RWPE1 (cell line): ENCODE measurements around the gene UBE2QL1.

Source experiments
- CTCF ChIA-PET: fragments of 350-600 bp; sonication (Branson Sonifier 250); formaldehyde crosslinking; extraction: SDS; loops from one replicate; lab custom pipeline; 2021; lab: Yijun Ruan, JAX
- POLR2A ChIA-PET: fragments of 400-600 bp; formaldehyde crosslinking; extraction: SDS; loops from one replicate; lab custom pipeline; 2020; ENCODE audit warnings: antibody characterized with exemption; ENCODE audit not compliant: low non-redundant PET; lab: Yijun Ruan, JAX
- DNase-seq: peaks from one replicate; pipeline ENCODE4 v3.0.0; 2012; ENCODE audit warnings: low spot score
- H3K27ac ChIP-seq: fragments of 450-650 bp; 2 replicates; pipeline ENCODE4 v1.5.1; 2017
- TF ChIP-seq, protein P1 (sequence below): fragments of 450-650 bp; conservative IDR thresholded peaks from 2 replicates; pipeline ENCODE4 v1.5.1; 2017; ENCODE audit warnings: low read depth, mild to moderate bottlenecking

The UBE2QL1 gene

DNA sequence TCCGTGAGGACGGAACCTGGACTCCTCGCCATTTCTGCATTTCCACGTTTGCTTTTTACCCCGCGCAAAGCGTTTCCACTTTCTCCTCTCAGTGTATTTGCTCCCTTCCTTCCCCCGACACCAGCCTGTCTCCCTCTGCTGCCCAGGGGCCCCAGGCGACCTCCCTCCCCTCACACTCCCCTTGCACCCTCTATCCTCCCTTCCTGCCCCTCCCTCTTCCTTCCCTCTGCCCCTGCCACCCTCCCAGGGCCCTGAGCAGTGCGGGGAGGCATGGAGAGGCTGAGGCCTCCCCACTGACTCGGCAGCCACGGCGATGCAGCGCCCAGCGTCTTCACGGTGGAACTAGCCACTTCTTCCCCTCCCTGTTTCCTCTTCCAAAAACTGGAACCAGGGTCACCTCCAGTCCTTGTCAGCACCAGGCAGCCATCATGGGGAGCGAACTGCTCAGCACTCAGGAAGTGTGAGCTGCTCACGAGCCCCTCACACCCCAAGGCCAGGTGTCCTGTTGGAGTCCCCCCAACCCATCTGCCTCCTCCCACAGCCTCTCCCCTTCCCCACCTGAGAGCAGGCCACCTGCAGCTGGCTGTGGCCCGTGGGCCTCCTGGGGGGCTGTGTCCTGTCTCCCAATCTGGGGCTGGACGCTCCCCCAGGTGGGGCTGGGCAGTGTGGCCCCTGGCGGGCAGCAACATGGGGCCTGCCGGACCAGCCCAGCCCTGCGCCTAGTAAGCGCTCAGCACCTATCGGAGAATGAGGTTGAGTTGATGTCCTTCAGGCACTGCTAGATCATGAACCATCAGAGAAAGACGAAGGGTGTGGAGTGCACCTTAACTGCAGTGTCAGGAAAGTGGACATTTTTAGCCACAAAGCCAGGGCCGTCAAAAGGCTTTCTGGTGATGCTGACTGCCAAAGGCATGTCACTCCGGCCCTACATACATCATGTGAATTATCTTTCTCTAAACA is 17.5 kb downstream of the UBE2QL1 start:
- no peak for DNase-seq
- ChIA-PET POLR2A (no interaction called here), CTCF (no interaction called here)
- no peak overlapping the region for H3K27ac ChIP-seq
- TF ChIP-seq, protein P1, sequence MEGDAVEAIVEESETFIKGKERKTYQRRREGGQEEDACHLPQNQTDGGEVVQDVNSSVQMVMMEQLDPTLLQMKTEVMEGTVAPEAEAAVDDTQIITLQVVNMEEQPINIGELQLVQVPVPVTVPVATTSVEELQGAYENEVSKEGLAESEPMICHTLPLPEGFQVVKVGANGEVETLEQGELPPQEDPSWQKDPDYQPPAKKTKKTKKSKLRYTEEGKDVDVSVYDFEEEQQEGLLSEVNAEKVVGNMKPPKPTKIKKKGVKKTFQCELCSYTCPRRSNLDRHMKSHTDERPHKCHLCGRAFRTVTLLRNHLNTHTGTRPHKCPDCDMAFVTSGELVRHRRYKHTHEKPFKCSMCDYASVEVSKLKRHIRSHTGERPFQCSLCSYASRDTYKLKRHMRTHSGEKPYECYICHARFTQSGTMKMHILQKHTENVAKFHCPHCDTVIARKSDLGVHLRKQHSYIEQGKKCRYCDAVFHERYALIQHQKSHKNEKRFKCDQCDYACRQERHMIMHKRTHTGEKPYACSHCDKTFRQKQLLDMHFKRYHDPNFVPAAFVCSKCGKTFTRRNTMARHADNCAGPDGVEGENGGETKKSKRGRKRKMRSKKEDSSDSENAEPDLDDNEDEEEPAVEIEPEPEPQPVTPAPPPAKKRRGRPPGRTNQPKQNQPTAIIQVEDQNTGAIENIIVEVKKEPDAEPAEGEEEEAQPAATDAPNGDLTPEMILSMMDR, result no peak

DNA sequence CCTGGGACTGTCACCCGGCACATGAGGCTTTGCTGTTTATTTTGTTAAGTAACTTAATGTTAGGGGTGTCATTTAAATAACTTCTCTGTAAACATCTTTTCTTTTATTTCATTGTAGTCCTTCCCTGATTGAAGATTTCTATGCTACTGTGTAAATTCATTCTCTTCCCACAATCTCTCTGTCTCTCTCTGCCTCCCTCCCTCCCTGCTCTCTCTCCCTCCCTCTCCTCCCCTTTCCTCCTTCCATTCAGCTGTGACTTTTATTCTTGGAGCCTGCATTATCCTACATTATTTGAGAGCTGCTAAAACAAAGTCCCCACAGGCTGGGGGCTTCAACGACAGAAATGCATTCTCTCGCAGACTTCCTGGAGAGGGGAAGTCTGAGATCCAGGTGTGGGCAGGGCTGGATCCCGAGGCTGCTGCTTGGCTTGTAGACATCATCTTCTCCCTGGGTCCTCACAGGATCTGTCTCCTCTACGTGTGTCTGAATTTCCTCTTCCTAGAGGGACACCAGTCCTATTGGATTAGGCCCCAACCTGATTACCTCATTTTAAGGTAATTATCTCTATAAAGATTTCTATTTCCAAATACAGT is 18.4 kb downstream of the UBE2QL1 start:
- ChIA-PET POLR2A (no interaction called here), CTCF (no interaction called here)
- TF ChIP-seq, protein P1, result no peak
- no peak for DNase-seq
- H3K27ac ChIP-seq, result no peak overlapping the region

DNA sequence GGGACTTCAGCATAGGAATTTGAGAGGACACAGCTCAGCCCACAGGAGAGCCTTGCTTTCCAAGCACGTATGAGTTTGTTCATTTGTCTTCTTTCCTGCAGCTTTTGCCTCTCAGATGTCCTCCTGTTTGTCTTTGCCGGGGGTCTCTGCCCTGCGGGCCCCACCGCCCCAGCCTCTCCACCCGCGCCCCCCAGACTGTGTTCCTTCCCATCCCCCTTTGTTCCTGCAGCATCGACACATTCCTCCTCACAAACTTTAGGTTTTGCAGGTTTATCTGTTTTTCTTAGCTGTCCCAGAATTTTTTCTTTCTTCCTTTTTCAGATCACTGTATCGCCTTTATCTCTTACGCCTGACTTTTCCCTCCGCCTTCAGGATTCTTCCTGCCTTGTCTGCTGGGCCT is 18.9 kb downstream of the UBE2QL1 start:
- ChIA-PET CTCF (no interaction called here), POLR2A (no interaction called here)
- H3K27ac ChIP-seq, result no peak overlapping the region
- DNase-seq, result no peak
- TF ChIP-seq, protein P1, result no peak

DNA sequence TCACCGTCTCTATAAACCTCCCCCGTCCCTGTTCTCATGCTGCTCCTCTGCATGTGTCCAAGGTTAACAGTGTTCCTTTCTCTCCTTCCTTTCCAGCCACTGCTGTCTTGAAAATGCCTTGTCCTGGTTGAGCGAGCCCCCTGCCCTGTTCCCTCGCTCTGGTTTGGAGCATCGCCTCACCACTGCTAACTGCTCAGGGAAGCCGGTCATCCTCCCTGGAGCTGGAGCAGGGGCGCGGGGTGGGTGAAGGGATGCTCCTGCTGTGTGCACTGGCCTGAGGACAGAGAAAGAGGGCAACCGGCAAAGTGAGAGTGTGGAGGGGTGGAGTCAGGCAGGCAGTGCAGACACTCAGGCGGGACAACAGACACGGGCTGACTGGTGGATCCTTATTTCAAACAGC is 19.4 kb downstream of the UBE2QL1 start:
- H3K27ac ChIP-seq, result no peak overlapping the region
- CTCF ChIA-PET, result interaction anchor here (0.6 kb wide), 1 partner anchor 11 kb away, joined by 5 read pairs; no protein-coding TSS in a partner anchor
- TF ChIP-seq, protein P1, result no peak
- POLR2A ChIA-PET, result no interaction called here
- DNase-seq, result no peak

DNA sequence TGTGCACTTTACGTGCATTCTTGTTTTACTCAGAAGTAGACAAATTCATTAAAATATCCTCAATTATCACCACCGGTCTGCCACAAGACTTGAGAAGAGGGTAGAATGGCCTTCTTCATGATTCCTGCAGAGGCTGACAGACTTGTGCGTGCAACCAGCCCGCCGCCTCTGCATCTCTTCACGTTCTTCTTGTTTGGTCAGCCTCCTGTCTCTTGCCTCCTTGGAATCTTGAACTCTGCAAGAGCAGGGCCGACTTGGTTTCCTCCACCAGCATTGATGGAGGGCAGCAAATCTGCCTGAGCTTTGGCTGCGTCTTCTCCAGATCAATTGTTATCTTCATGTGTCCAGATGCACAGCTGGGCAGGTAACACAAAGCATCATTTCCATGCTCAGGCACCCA is 20.2 kb downstream of the UBE2QL1 start:
- POLR2A ChIA-PET, result no interaction called here
- no peak for DNase-seq
- H3K27ac ChIP-seq, result no peak overlapping the region
- CTCF ChIA-PET, result interaction anchor here (0.6 kb wide), 1 partner anchor 12 kb away, joined by 5 read pairs; no protein-coding TSS in a partner anchor
- TF ChIP-seq, protein P1, result no peak

DNA sequence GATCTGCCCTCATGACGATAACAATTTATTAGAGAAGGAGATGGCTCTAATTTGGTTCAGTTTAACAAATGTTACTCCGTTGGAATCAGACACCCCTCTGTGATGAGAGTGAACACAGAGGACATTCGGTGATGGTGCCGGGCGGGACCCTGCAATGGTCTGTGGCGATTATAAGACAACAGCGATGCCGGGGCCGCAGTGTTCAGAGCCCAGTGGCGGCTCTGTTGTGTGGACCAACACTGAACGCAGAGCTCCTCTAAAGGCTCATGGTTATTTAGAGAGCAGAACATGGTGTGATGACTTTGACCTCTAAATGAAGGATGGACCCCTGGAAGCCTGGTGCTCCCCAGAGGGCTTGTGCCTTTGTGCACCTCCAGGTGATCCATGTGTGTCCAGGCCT is 21.2 kb downstream of the UBE2QL1 start:
- POLR2A ChIA-PET, result no interaction called here
- no peak overlapping the region for H3K27ac ChIP-seq
- CTCF ChIA-PET, result no interaction called here
- no peak for DNase-seq
- TF ChIP-seq, protein P1, result no peak
